HCT116 (cell line): ENCODE results near the gene MYDGF. TPM values are rescaled to one million over a fixed set of nuclear protein-coding genes. Genes with fewer than 3 reads are reported as not detected.

Experiments
- ATAC-seq: fragments of 200-7000 bp; cut with Tn5 transposase; 2 replicates; pipeline ENCODE4 v1.9.1; 2020; ENCODE audit warnings: mild to moderate bottlenecking, moderate library complexity
- BruUV-seq: library from RNA; stranded (reverse); fragments of 400-500 nt; replicated peaks from 2 replicates; lab custom pipeline; 2021; lab: Mats Ljungman, UMichigan
- CTCF ChIA-PET: fragments of 300-600 bp; sonication (Branson Sonifier 250); formaldehyde crosslinking; loops from one replicate; lab custom pipeline; 2021; ENCODE audit warnings: antibody characterized with exemption; lab: Charles Lee
- POLR2A ChIA-PET: fragments of 300-600, 350-600 bp; sonication (Branson Sonifier 250); formaldehyde crosslinking; loops from one replicate; lab custom pipeline; 2021; ENCODE audit warnings: antibody characterized with exemption; lab: Charles Lee
- RAD21 ChIA-PET, 2 experiments: fragments of 300-600 bp; sonication (Branson Sonifier 250); formaldehyde crosslinking; loops; one replicate each; lab custom pipeline; 2023; ENCODE audit warnings: low total read pairs in 2 of 2; ENCODE audit not compliant: uncharacterized antibody in 2 of 2, unreplicated experiment in 2 of 2, low non-redundant PET in 1 of 2; lab: Charles Lee
- DNase-seq: peaks from one replicate; pipeline ENCODE4 v3.0.0-alpha.2; 2010; ENCODE audit warnings: low read depth, low spot score
- H2AFZ ChIP-seq: fragments of 200-600 bp; shearing (Covaris generic), sonication (generic); 2 replicates; pipeline ENCODE4 v1.6.1; 2017; ENCODE audit warnings: low read depth, mixed run types, mixed read lengths, antibody characterized with exemption, low read length; ENCODE audit not compliant: poor library complexity, severe bottlenecking
- H3K27ac ChIP-seq: 2 replicates; pipeline ENCODE4 v1.5.1; 2012; ENCODE audit warnings: low read depth, low read length
- H3K27me3 ChIP-seq: fragments of 200-600 bp; sonication (generic); 2 replicates; pipeline ENCODE4 v1.6.1; 2016; ENCODE audit warnings: mixed run types, low read length, mixed read lengths; ENCODE audit not compliant: insufficient read depth
- H3K36me3 ChIP-seq, 2 experiments: fragments of 200-500 bp in 1 of 2; fragments of 200-600 bp in 1 of 2; sonication (Bioruptor generic) in 1 of 2; sonication (generic) in 1 of 2; 2 replicates each; pipeline versions ENCODE4 v1.5.1 to v1.6.1; 2014 to 2016; ENCODE audit warnings: low read length in 2 of 2, inconsistent platforms in 1 of 2, mixed read lengths in 1 of 2, mixed run types in 1 of 2; ENCODE audit not compliant: insufficient read depth in 2 of 2, control insufficient read depth in 1 of 2
- H3K4me1 ChIP-seq, 2 experiments: fragments of 200-600 bp in 1 of 2; sonication (generic) in 1 of 2; 2 replicates each; pipeline versions ENCODE4 v1.5.1 to v1.6.1; 2012 to 2017; ENCODE audit warnings: low read length in 2 of 2, inconsistent platforms in 1 of 2, mild to moderate bottlenecking in 1 of 2, mixed read lengths in 1 of 2, mixed run types in 1 of 2, moderate library complexity in 1 of 2; ENCODE audit not compliant: insufficient read depth in 2 of 2, control insufficient read depth in 1 of 2
- H3K4me2 ChIP-seq: fragments of 200-600 bp; sonication (generic); 2 replicates; pipeline ENCODE4 v1.6.1; 2017; ENCODE audit warnings: mixed run types, low read length, mixed read lengths
- H3K4me3 ChIP-seq, 2 experiments: fragments of 200-600 bp in 1 of 2; sonication (generic) in 1 of 2; replicated peaks in 1 of 2; 2 replicates each; pipeline ENCODE4 v1.5.1; 2011 to 2016; ENCODE audit warnings: low read length in 2 of 2, control low read depth in 1 of 2, low read depth in 1 of 2, mild to moderate bottlenecking in 1 of 2, mixed read lengths in 1 of 2, mixed run types in 1 of 2
- H3K79me2 ChIP-seq: fragments of 200-600 bp; sonication (generic); 2 replicates; pipeline ENCODE4 v1.6.1; 2017; ENCODE audit warnings: mild to moderate bottlenecking, mixed run types, low read length, moderate library complexity, mixed read lengths; ENCODE audit not compliant: insufficient read depth
- H3K9ac ChIP-seq: fragments of 200-600 bp; sonication (generic); 2 replicates; pipeline ENCODE4 v1.6.1; 2016; ENCODE audit warnings: low read length, mixed read lengths
- H3K9me2 ChIP-seq: fragments of 200-600 bp; sonication (generic), shearing (Covaris generic); 2 replicates; pipeline ENCODE4 v1.6.1; 2017; ENCODE audit warnings: mixed run types, mild to moderate bottlenecking, moderate library complexity; ENCODE audit not compliant: insufficient read depth
- H3K9me3 ChIP-seq, 2 experiments: fragments of 200-500 bp in 1 of 2; fragments of 200-600 bp in 1 of 2; sonication (Bioruptor generic) in 1 of 2; sonication (generic) in 1 of 2; 2 replicates each; pipeline ENCODE4 v1.6.1; 2014 to 2017; ENCODE audit warnings: low read length in 2 of 2, mixed read lengths in 2 of 2, inconsistent platforms in 1 of 2, low read depth in 1 of 2, mild to moderate bottlenecking in 1 of 2, mixed run types in 1 of 2, moderate library complexity in 1 of 2; ENCODE audit not compliant: control insufficient read depth in 1 of 2, insufficient read depth in 1 of 2
- H4K20me1 ChIP-seq: fragments of 200-600 bp; sonication (generic), shearing (Covaris generic); 2 replicates; pipeline ENCODE4 v1.6.1; 2017; ENCODE audit warnings: mixed run types, mild to moderate bottlenecking, moderate library complexity; ENCODE audit not compliant: insufficient read depth
- CEBPB ChIP-seq: IDR thresholded peaks from 2 replicates; pipeline ENCODE4 v1.6.1; 2012; ENCODE audit warnings: low read depth
- CTCF ChIP-seq, 3 experiments: fragments of 200-600 bp in 1 of 3; sonication (generic) in 1 of 3; IDR thresholded peaks in 2 of 3; conservative IDR thresholded peaks in 1 of 3; 2 replicates each; pipeline ENCODE4 v1.5.1; 2012 to 2017; ENCODE audit warnings: low read depth in 2 of 3, low read length in 2 of 3, antibody characterized with exemption in 1 of 3, borderline replicate concordance in 1 of 3, control low read depth in 1 of 3, mild to moderate bottlenecking in 1 of 3, mixed read lengths in 1 of 3, mixed run types in 1 of 3, moderate library complexity in 1 of 3; ENCODE audit not compliant: insufficient read depth in 1 of 3
- FOSL1 ChIP-seq: IDR thresholded peaks from 2 replicates; pipeline ENCODE4 v1.6.1; 2012; ENCODE audit warnings: low read depth
- POLR2A ChIP-seq: IDR thresholded peaks from 2 replicates; pipeline ENCODE4 v1.7.0; 2011; ENCODE audit warnings: borderline replicate concordance; ENCODE audit not compliant: insufficient read depth, insufficient read length; ENCODE audit errors: extremely low read depth
- POLR2AphosphoS5 ChIP-seq: IDR thresholded peaks from 2 replicates; pipeline ENCODE4 v1.6.1; 2011; ENCODE audit warnings: mild to moderate bottlenecking, low read depth, low read length, moderate library complexity
- SIN3A ChIP-seq: IDR thresholded peaks from 2 replicates; pipeline ENCODE4 v1.6.1; 2012; ENCODE audit warnings: low read depth
- SRF ChIP-seq: IDR thresholded peaks from 2 replicates; pipeline ENCODE4 v1.6.1; 2012; ENCODE audit warnings: low read depth
- YY1 ChIP-seq: IDR thresholded peaks from 2 replicates; pipeline ENCODE4 v1.6.1; 2011; ENCODE audit warnings: low read length, low read depth, moderate library complexity, mild to moderate bottlenecking; ENCODE audit not compliant: insufficient replicate concordance; ENCODE audit errors: extremely low read depth
- ZBTB33 ChIP-seq: IDR thresholded peaks from 2 replicates; pipeline ENCODE4 v1.6.1; 2011; ENCODE audit warnings: mild to moderate bottlenecking, low read length, moderate library complexity; ENCODE audit not compliant: insufficient replicate concordance; ENCODE audit errors: extremely low read depth
- ZNF274 ChIP-seq: fragments of 200-500 bp; sonication (Bioruptor generic); IDR thresholded peaks from 2 replicates; pipeline ENCODE4 v1.6.1; 2014; ENCODE audit warnings: mild to moderate bottlenecking, low read depth, low read length, inconsistent platforms
- intact Hi-C: fragments of 100-400 bp; cut with micrococcal nuclease; formaldehyde crosslinking; loops from 2 replicates; pipeline ENCODE4 v1.10.0; 2022
- total RNA-seq: library from RNA; stranded (reverse); gene quantifications from one replicate; pipeline ENCODE4 v1.2.1, GENCODE V29; 2021; ENCODE audit not compliant: unreplicated experiment
- TF ChIP-seq, protein P1 (sequence below): IDR thresholded peaks from 2 replicates; pipeline ENCODE4 v1.6.1; 2012; ENCODE audit warnings: low read depth

MYDGF gene
- total RNA-seq, 1 experiment from 2014 or later = 110 TPM

DNA sequence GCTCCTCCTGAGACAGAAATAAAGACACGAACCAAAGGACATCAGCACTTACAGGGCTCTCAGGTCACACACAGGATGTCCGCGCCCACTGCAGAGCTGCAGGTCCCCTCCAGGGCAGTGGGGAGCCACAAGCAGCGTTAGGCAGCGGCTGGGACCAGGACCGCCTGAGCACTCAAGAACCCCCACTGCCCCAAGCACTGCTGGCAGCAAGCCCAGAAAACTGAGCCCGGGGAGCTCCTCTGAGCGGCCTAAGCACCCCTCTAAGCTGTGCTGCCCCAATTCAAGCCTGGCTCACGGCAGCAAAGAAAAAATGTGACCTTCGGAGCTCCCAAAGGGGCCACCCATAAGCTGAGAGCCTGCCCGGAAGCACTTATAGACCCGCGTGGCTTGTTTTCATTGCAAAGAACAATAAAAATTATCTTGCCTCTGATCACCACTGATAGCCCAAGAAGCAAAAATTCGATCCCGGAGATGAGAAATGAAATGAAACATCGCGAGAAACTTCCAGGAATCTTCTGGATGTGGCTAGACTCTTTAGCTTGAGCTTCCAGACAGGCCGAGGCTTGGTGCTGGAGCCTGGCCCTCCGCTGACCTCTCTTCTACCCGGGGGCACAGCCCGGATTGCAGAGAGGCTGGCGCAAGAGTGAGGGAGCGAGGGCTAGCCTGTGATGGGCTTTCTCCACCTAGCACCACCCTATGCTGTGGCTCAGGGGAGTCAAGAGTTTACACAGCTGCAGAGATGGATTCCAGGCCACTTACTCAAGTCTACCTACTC lies 47.2 kb upstream of the MYDGF start:
- Histone ChIP-seq H3K79me2 (peaks cover 63% of the 10 kb centered on the region), H3K9ac (no peak overlapping the region), H3K27ac (no peak overlapping the region), H3K4me3 (no peak overlapping the region), H2AFZ (no peak overlapping the region), H4K20me1 (no peaks in the 10 kb centered on the region), H3K4me2 (no peak overlapping the region), H3K27me3 (no peaks in the 10 kb centered on the region), H3K36me3 (peaks cover 17 to 59% of the 10 kb centered on the region in 2 experiments; a peak in 3 of 4 replicates), H3K9me2 (no peaks in the 10 kb centered on the region), H3K4me1 (peaks cover 25 to 49% of the 10 kb centered on the region in 2 experiments), H3K9me3 (no peaks in the 10 kb centered on the region)
- intact Hi-C loops = no loop called here
- RAD21 ChIA-PET = no interaction called here
- CTCF ChIA-PET = no interaction called here
- TF ChIP-seq POLR2A (no peak), SRF (no peak), FOSL1 (no peak), CEBPB (no peak), ZNF274 (no peak), POLR2AphosphoS5 (no peak), SIN3A (no peak), CTCF (IDR thresholded peaks at IDR 0.05 in 2 of 3, conservative IDR thresholded peaks at IDR 0.05 in 1 of 3; ENCODE audit: borderline replicate concordance in 1 of 3, insufficient read depth in 1 of 3, low read depth in 2 of 3, low read length in 2 of 3) (no peak), ZBTB33 (no peak), YY1 (no peak)
- TF ChIP-seq, protein P1, sequence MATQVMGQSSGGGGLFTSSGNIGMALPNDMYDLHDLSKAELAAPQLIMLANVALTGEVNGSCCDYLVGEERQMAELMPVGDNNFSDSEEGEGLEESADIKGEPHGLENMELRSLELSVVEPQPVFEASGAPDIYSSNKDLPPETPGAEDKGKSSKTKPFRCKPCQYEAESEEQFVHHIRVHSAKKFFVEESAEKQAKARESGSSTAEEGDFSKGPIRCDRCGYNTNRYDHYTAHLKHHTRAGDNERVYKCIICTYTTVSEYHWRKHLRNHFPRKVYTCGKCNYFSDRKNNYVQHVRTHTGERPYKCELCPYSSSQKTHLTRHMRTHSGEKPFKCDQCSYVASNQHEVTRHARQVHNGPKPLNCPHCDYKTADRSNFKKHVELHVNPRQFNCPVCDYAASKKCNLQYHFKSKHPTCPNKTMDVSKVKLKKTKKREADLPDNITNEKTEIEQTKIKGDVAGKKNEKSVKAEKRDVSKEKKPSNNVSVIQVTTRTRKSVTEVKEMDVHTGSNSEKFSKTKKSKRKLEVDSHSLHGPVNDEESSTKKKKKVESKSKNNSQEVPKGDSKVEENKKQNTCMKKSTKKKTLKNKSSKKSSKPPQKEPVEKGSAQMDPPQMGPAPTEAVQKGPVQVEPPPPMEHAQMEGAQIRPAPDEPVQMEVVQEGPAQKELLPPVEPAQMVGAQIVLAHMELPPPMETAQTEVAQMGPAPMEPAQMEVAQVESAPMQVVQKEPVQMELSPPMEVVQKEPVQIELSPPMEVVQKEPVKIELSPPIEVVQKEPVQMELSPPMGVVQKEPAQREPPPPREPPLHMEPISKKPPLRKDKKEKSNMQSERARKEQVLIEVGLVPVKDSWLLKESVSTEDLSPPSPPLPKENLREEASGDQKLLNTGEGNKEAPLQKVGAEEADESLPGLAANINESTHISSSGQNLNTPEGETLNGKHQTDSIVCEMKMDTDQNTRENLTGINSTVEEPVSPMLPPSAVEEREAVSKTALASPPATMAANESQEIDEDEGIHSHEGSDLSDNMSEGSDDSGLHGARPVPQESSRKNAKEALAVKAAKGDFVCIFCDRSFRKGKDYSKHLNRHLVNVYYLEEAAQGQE = no peak
- ATAC-seq (no peak), DNase-seq (no peak)
- POLR2A ChIA-PET = no interaction called here
- no TSS peak for BruUV-seq
